SKM-1 (cell line): ENCODE results near the gene DLG2.

Experiments
- DNase-seq: peaks from one replicate; lab custom pipeline; 2025; ENCODE audit not compliant: unreplicated experiment; lab: John Stamatoyannopoulos, UW

DLG2 gene

GRCh38 chr11:84922836-84923235, 704.3 kb downstream of the DLG2 start:
- DNase-seq = no peak

DNA sequence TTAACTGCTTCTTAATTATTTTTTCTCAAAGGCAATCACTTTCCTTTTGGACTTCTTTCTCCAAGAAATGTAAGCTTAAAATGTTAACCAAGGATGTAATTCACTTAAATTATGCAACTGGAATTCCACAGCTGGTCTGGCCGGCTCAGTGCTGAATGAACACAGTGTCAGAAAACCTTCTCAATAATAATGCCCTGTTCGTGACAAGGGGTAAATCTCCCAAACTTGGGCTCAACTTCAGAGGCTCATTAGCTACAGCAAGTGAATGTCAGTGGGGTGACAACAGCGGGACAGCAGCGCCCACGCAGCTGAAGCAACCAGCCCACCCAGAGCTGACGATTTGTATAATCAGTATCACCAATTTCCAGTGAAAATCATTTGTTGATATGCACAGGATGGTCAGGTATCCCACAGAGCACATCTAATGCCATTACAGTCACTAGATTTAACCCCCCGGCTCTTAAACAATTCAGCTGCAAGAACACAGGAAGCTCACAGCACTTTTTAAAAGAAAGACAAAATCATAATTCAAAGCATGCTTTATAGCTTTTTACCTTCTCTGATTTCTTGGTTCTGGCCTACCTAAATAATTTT, 704.8 kb downstream of the DLG2 start:
- DNase-seq = no peak

DNA sequence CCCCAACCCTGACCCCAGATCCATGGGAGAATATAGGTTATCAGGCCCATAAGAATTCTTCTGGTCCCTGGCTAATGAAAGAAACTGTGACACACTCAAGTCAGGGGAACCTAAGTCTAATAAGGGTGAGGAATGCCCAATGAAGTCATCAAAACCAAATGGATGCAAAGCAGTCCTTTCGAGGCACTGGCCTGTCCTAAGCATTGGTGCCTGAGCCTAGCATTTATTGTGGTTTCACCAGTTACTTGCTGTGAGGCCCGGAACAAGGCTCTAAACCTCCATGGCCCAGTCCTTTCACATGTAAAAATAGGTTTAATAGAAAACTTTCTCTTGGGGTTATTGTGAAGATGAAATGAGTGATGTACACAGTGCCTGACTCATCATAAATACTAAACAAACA, 712.6 kb downstream of the DLG2 start:
- DNase-seq = no peak

DNA sequence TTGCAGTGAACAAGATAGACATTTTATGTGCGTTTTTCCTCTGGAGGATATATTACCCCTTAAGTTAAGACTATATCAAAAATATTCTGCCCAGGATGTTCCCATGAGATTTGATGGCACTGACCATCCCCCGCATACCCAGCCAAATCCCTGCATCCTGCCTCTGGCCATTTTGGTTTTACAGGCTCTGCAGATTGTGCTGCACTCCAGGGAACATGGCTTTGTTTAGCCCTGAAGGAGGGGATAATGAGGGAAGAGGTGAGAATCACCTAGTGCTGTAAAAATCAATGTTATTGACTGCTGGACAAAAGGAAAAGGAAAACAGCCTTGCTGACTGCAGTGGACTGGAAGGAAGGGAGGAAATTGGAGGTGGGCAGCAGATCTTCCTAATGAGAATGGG, 717.4 kb downstream of the DLG2 start:
- DNase-seq = no peak

- DNase-seq = no peak
These were observed 720.1 kb downstream of the DLG2 start for GRCh38 chr11:84906995-84907394.

GRCh38 chr11:84905411-84905810, 721.7 kb downstream of the DLG2 start:
- DNase-seq = no peak

GRCh38 chr11:84902445-84902844, 724.7 kb downstream of the DLG2 start:
- DNase-seq = no peak

- no peak for DNase-seq
These were observed 725.2 kb downstream of the DLG2 start for GRCh38 chr11:84901991-84902390.

DNA sequence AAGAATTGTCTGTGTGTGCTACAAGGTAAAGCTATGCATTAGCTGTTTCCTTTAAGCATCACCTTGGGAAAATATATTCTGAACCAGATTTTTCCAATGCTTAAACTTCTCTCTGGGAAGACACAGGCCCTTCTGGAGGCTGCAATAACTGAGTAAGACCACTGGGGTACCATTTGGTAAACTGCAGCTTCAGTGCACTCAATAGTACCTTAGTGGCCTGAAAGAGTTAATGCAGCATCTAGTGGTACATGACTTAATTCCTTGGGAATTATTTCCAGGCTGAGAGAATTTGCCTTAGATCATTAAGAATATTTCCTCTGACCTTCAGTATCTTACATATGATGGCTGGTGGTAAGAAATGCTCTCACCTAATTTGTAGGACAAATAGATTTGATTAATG, 727.4 kb downstream of the DLG2 start:
- no peak for DNase-seq

DNA sequence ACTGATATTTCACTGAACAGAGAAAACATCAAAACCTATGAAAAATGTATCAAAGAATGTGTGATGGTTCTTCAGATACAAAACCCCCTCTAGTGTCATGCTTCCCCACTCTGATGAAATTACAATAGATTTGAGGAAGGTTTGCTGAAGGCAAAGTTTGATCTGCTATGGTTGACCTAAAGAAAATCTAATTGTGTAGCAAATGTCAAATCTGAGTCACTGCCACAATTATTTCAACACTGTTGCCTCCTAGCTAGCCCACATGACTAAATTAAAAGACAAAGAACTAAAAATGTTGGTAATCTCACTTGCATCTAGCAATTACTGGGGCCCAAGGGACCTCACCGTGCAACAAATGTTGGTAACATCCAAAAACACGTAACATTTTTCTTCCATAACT, 728.0 kb downstream of the DLG2 start:
- DNase-seq = no peak

- DNase-seq = no peak
These were observed 732.5 kb downstream of the DLG2 start for GRCh38 chr11:84894666-84895065.

DNA sequence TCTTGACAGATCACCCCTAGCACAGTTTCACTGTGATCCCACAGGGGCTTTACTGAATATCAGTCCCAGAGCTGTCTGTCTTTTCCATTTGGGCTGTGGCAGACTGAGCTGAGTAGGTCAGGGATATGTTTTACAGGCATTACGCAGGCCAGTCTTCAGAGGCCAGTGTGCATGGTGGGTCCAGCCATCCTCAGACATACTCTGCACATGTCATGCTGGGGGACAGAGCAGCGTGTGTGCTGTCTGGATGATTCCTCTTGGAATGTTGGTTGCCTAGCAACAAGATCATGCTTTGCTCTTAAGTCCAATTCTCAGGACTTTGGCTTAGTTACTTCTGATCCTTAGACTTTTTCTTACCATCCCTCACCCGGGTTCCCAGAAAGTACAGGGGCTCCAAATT, 736.5 kb downstream of the DLG2 start:
- no peak for DNase-seq

GRCh38 chr11:84889556-84889955, 737.6 kb downstream of the DLG2 start:
- no peak for DNase-seq

DNA sequence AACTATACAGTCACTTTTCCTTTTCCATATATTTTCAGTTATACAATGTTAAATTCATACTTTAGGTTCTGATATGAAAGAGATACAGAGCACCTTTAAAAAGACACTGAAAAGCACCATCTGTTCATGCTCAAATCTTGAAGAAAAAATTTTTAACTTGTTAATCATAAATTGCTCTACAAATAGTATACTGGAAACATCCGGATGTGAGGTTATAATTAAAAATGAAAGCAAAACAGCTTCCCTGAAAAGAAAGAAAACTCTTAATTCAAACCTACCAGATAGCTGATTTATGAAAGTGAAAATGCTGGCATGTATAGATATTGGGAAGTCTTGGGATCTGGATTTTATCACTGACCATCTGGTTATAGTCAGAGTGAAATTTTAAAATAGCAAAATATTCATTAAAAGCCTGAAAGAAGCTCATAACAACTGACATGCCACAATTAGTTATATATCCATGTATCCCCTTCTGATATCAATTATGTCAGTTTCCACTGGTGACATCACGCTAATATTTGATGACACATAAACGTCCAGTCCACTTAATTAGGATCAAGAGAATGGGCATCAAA, 740.0 kb downstream of the DLG2 start:
- no peak for DNase-seq

DNA sequence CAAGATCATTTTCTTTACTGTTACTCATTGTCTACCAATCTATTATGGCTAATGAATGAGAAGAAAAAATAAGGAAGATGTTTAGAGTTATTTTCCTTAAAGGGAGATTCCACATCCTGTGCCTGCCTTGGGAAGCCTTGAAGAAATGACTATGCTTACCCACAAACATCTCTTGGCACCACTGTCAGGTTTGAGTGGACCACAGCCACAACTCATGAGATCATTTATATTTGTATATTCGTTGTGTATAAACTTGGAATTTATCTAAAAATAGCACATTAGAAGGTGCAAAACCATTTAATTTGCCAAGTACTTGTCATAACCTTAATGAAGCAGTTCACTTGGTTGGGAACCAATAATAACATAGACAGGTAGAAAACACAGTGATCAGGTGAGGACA, 740.8 kb downstream of the DLG2 start:
- no peak for DNase-seq

DNA sequence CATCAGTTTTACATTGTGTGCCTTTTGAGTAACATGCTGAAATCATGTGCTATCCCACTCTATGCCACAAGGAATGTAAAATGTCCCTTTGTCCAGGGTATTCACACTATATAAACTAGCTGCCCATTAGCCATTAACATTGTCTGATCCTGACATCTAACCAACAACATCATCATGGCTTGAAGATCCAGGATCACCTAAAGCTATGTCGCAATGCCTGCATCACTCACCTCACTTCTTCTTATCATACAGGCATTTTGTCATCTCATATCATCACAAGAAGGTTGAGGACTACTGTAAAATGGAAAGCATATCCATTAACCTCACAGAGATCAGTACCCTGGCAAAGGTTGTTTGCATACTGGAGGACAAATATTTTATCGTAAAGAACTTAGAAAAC, 742.3 kb downstream of the DLG2 start:
- DNase-seq = no peak

DNA sequence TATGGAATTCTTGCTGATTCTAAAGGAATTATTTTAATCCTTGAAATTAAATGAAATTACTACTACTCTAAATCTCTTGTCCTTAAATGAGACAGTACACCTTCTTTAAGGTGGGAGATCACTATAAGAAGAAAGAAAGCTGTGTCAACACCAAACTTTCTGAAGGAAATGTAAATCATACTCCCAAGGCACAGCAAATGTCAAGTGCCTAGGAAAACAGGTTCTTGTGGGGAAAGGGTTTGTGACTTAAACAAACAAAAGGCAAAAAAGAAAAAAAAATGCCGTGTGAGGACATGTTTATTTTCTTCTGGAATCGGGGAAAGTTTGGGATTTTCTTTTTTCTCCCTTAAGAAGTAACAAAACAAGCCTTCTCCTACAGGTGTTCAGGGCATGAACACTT, 745.1 kb downstream of the DLG2 start:
- DNase-seq = no peak

DNA sequence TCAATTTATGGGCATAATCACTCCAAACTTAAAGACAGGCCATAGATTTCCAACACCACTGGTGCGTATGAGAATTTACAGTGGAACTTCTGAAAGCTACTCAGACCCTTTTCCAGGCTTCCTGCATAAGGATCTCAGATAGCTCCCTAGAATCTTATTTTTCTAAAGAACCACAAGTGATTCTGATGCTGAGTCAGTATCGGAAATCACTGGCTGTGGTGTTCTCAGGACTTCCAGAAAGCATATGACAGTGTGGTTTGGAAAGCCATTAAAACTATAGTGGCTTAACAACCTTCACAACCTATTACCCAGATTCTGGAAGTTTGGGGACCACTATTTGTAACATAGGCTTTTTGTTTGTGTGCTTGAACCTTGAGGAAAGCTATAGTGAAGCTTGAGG, 756.0 kb downstream of the DLG2 start:
- DNase-seq = no peak

DNA sequence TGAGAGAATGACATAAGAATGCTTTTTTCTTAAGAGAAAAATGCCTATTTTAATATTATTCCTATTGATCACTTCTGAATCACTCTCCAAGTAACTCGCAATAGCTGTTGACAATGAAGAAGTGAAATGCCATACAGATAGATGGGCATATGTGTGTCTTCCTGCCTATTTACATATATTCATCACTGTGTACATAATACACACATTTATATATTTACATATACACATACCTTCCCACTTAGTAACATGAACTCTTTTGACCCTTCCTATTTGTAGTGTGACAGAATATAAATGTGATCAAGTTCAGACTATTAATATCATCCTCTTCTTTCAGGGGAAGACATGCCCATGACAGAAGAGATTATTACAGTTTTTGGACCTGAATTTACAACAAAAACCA, 756.7 kb downstream of the DLG2 start:
- DNase-seq = no peak

GRCh38 chr11:84866922-84867321, 760.2 kb downstream of the DLG2 start:
- DNase-seq = no peak

- DNase-seq = no peak
These were observed 761.2 kb downstream of the DLG2 start for GRCh38 chr11:84865791-84866535.

DNA sequence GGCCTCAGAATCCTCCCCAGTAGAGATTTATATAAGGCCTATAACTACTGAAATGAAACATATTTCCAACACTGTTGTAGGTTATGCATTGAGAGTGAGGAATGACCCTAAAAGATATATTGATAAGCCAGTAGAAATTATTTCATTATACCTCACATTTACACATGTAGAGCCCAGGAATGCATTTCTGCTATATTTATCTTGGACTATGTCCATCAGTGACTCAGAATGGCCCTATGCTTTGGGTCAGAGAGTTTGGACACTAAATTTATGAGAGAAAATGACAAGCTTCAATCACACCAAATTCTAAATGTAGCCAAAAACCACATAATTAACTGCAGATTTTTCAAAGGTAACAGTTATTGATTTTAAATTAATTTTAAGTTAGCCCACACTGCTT, 761.9 kb downstream of the DLG2 start:
- DNase-seq = no peak

DNA sequence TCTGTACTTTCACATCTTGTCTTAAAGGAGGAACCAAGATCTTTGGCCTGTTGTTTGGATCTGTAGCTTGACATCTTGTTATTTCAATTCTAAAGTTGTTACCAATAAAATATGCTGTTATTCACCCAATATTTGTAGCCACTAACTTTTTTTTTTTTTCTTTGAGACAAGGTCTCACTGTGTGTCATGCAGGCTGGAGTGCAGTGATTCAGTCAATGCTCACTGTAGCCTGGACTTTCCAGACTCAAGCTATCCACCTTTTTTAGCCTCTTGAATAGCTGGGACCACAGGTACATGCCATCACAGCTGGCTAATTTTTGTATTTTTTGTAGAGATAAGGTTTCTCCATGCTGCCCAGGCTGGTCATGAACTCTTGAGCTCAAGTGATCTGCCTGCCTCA, 769.4 kb downstream of the DLG2 start:
- DNase-seq = no peak
